GF-D8 (cell line): Measurements from ENCODE around the gene FAXDC2.

Source experiments
- DNase-seq: peaks from one replicate; lab custom pipeline; 2025; lab: John Stamatoyannopoulos, UW

FAXDC2 gene

DNA sequence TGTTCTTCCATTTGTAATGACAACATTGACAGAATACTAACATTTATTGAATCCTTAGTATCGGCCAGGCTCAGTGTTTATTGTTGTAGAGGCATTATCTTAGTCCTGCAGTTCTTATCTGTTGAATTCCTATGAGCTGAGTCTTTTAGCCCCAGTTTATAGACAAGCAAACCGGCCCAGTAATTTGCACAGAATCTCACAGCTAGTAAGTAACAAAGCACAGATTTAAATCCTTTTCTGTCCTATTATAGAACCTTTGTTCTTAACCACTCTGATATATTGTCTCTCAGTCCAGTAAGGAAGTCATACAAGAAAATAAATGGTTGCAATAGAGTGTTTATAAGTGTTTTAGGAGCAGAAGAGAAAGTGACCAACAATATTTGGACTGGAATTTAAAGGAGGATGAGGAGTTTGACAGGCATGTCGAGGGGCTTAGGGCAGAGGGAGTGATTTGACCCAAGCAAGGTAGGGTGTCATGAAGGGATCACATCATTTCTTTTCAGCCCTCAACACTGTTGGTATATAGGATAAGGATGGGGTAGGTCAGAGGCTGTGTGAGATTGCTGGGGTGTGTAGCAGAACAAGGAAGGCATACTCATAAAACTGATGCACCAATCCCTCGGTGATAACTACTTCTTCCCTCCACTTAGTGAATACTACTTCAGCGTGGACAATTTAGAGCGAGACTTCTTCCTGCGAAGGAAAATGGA lies 55.7 kb downstream of the FAXDC2 start:
- DNase-seq: no peak

DNA sequence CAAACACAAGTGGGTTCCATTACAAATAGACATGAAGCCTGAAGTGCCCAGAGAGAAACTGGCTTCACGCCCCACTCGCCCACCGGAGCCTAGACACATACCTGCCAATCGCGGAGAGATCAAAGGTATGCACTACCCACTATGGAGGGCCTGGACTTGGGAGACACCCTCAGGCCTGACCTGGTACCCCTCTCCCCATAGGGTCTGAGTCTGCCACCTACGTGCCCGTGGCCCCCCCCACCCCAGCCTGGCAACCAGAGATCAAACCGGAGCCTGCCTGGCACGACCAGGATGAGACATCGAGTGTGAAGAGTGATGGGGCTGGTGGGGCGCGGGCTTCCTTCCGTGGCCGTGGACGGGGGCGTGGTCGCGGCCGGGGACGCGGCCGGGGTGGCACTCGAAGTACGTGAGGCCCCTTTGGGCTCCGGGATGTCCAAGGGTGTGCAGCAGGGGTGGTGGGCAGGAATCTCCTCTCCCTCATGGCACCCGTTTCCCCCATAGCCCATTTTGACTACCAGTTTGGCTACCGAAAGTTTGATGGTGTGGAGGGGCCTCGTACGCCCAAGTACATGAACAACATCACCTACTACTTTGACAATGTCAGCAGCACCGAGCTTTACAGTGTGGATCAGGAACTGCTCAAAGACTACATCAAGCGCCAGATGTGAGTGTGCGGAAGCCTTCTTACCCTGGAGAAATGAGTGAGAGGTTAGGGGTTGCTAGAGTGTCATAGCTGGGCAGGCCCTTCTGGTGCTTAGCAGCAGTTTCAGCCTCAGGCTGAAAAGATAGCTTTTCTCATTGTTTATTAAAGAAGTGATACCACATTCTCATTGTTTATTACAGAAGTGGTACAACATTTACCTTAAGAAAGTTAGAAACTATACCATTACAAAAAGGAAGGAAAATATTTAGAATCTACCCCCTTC lies 56.5 kb downstream of the FAXDC2 start:
- no peak for DNase-seq

DNA sequence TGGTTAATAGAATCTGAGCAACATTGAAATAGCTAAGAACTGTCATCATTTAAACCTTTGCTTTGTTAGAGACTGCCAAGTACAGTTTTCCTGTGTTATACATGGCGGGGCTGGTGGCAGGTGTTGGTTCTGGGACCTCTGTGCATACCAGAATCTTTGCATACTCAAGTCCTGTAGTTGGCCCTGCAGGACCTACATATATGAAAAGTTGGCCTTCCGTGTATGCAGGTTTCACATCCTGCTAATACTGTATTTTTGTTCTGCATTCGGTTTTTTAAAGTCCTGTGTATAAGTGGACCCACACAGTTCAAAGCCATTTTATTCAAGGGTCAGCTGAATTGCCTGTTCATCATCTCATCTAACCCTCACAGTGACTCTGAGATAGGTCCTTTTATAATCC lies 58.9 kb downstream of the FAXDC2 start:
- DNase-seq: no peak

DNA sequence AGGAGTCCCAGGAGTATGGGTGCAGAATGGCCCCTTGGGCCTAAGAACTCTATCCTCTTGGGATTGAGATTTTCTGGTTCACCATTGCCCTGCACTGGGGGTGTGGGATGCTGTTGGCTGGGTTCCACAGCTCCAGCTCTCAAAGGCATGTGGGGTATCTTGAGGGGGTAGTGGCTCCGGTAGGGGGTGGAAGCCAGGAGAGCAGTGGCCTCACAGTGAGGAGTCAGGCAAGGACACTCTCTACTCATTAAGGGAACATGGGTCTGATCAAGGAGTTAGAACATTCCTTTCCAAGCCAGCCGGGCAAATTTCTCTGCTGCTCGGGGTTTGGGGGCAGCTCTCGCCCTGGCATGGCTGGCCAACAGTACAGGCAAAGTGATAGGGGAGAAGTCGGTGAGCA lies 62.2 kb downstream of the FAXDC2 start:
- DNase-seq: no peak

DNA sequence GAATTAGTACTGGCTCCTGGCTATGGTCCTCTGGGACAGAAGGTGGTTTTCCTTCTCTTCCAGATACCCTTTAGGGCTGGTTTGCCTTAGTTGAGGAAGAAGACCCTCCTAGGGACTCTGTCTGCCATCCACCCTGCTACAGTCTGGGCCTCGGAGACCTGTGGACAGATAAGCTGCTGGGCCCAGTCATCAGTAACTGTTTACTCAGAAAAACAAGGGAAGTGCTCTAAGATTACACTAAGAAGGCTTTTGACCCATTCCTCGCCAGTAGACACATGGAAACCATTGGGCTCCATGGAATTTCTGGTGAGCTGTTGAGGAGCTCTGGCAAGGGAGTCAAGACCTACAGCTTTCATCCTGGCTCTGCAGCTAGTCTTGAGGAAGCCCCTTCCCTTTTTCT lies 64.0 kb downstream of the FAXDC2 start:
- no peak for DNase-seq

DNA sequence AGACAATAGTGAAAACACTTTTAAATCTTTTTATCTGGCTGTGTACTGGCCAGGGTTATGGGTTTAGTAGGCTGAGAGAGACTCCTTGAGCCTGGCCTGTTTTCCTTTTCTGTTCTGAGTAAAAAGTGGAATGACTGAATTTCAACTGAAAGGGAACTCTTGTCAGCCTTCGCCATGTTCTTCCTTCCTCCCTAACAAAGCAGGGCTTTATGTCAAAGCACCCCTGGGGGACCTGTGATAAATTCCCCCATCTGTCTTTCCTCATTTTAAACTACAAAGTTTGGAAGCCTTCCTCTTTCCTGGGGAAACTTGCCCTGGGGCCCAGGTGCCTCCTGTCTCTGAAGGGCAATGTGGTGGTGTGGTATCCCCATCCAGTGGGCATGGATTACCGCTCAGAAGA lies 65.5 kb downstream of the FAXDC2 start:
- no peak for DNase-seq

DNA sequence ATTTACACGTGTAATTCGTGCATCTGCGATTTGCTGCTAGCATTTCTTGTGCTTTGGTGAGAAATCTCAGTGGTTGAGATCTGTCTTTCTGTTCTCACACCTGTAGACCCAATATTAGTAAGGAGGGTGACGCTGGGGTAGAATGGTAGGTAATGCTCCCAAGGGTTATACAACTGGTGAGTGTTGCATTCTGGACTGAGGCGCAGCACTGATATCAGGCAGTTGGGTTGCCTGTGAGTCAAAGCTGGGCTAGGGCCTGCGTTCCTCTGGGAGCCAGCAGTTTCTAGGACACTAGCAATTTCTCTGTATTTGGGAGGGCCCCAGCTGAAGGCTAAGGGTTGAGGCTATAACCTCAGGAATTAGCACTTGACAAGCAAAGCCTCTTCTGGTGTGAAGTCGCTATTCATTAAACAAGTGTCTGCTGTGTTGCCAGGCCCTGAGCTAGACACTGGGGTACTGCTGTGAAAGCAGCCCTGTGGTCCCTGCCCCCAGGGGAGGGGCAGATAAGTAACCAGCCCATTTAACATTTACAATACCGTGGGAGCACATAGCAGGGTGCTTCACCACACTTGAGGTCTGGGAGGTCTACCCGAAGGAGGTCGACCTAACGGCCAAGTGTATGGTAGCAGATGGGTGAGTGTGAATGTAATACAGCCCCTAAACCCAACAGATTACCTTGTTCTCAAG lies 66.5 kb downstream of the FAXDC2 start:
- no peak for DNase-seq

DNA sequence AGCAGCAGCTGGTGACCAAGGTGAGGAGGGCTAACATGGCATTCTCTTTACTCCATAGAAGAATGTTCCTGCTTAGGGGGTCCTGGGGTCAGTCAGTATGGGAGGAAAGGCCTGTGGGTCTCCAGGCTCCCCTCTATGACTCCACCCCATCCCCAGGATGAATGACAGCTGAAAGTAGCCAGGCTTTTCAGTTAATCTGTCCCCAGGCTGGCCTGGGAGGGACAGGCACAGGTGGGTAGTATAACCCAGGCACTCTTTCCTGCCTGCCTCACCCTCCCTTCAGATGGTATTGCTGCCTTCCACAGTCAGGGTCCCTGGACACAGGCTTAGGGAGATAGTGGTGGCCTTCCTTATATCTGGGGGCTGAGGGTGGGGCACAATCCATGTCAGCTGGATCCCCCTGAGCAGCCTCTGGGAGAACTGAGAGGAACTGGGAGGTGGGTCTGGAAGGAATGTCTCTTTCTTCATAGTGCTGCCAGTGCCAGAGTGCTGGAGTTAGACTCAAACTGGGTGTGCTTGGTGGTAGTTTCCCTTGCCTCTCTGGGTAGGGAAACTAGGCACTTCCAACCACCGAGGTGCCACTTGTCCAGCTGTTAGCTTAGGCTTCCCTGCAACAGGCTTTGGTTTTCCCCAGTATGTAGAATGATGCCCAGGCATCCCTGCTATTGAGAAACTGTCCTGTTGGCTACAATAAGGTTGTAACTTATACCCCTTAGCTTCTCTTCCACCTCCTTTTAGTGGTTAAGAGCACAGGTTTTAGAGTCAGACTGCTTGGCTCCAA lies 67.4 kb downstream of the FAXDC2 start:
- DNase-seq: no peak

DNA sequence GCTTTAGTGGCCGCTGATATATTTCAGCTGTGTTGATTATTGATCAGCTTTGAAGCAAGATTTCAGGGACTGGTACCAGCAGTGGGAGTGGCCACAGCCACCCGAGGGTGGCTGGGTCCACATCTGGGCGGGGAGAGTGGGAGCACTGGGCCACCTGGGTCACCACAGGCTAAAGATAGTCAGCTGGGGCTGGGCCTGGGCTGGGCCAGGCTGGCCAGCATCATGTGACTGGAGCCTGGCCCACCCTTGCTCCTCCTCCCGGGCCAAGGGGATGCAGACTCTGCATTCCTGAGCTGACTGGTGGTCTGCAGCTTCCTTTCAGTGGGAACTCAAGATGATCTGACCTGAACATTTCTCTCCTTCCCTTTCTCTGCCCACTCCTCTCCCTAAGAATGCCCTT lies 68.1 kb downstream of the FAXDC2 start:
- no peak for DNase-seq

DNA sequence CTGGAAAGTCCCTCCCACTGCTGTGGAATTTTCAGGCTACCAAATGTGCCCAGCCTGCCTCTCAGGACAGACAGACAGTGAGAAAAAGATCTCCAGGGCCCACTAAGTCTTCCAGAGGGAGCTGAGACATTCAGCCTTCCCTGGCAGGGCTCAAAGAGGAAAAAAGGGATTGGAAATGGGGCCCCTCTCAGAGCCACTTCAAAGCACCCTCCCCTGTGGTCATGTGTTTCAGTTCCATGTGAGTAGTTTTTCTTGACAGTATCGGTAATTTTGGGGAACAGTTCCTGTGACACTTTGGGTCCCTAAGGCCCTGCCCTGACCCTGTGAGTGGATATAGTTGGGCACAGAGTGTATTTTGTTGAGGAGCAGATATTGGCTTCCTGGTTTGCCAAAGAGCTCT lies 70.3 kb downstream of the FAXDC2 start:
- no peak for DNase-seq

DNA sequence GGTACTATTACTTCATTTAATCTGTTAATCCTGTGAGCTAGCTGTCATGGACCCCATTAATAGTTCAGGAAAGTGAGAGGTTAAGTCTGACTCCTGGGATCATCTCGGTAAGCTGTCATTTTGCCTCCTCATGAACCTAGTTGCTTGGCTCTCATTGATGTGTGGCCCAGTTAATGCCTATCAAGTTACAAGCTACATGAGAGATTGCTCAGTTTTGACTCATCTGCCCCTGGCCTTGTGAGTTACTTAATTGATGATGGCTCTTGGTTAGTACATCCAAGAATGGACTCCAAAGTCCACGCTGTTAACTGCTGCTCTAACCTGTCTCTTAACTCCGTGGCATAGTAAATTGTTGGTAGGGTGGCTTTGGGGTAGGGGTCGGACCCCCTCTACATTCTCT lies 71.3 kb downstream of the FAXDC2 start:
- DNase-seq: no peak

DNA sequence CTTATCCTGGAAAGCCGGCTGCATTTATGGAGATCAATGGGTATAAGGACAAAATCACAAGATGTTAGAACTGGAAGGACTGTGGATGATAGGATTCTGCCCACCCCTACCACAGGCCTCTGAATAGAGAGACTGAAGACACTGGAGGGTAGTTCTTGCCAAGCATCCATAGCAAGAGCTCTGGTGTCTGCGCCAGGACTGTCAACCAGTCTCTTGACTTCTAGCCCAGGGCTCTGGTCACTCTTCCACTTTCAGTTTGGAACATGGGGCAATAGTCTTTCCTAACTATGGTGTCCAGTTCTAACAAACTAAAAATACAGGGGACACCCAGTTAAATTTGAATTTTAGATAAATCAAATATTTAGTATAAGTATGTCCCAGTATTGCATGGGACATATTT lies 71.9 kb downstream of the FAXDC2 start:
- DNase-seq: no peak

DNA sequence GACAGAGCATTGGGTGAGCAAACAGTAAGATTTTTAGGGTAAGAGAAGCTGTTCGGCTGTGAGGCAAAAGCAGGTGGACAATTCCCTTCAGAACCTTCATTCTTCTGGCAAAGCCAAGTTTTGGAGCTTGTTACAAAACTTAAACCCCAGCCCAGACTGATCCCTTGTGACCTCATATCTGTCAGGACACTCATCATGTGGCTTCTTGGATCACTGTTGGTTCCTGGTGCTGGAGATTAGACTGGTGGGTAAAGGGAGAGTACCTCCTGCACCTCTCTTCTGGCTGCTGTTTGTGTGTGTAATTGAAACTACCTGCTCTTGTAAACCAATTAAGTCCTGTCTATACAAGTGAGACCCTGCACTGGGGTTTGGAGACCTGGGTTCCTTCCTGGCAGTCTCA lies 74.2 kb downstream of the FAXDC2 start:
- DNase-seq: no peak

DNA sequence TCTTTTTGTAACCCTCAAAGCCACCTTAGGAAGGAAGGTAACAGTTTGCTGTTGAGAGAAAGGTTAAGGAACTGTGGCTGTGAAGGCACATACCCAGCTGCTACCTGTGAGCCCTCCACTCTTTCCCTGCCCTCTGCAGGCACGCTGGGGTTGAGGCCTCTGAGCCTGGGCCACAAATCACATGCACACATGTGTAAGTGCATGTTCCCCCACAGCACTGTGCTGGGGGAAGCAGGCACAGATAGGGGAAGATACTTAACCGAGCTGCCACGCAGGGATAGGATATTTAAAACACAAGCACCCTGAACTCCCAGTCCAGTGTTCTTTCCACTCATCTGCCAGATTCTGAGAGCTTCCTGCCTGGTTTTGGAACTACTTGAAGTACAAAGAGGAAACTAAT lies 77.1 kb downstream of the FAXDC2 start:
- no peak for DNase-seq

DNA sequence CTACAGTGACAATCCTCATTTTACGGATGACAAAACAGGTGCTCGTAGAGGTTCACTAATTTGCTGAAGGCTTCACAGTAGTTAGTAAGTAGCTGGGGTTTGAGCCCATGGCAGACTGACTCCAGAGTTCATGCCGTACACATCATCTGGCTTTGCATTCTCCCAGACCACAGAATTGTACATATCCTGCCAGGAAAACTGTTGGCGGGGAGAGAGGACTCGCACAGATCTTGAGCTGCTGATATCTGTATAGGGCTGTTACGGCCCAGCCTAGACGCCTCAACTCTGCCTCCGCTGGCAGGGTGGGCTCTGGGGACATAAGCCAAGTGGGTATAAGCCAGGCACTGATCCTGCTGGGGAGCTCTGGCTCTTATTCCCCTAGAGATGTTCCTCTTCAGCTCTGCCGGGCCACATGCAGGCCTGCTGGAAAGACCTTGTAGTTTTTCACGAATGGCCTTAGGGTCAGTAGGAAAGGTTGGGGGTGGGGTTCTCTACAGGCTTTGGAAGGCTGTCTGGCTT lies 79.0 kb downstream of the FAXDC2 start:
- DNase-seq: no peak

DNA sequence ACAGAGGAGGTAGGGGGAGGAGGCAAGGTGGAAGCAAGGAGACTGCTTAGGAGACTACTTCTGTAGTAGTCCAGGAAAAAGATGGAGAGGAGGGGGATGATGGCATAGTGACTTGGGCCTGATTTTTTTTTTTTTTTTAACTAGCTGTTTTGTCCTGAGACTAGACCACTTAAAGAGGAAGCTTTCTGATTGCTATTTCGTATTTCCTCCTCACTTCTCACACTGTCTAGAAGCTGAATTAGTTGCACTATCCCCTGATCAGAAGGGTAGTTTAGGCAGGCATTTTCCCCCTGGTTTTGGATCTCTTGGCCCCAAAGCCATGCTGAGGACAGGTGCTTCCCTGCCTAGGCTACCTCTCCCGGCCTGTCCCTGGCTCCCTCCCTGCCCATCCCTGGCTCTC lies 80.3 kb downstream of the FAXDC2 start:
- DNase-seq: no peak
